SU-DHL-6 (cell line): Measurements from ENCODE around the gene LRRC55.

Experiments used
- H2AFZ ChIP-seq: fragments of 200-600 bp; sonication (generic); 2 replicates; pipeline ENCODE4 v1.6.1; 2014; ENCODE audit warnings: low read depth, mild to moderate bottlenecking, moderate library complexity, mixed read lengths, antibody characterized with exemption, low read length; ENCODE audit not compliant: severe bottlenecking
- H3F3A ChIP-seq: fragments of 200-600 bp; shearing (Covaris generic); 2 replicates; pipeline ENCODE4 v1.6.0; 2016; ENCODE audit warnings: antibody characterized with exemption, mild to moderate bottlenecking; ENCODE audit not compliant: insufficient read depth
- H3K27ac ChIP-seq: fragments of 200-600 bp; sonication (generic); 2 replicates; pipeline ENCODE4 v1.5.1; 2016; ENCODE audit warnings: low read depth, mild to moderate bottlenecking, low read length, moderate library complexity, mixed read lengths
- H3K27me3 ChIP-seq: fragments of 200-600 bp; sonication (generic), shearing (Covaris generic); 2 replicates; pipeline ENCODE4 v1.6.0; 2014; ENCODE audit warnings: mild to moderate bottlenecking, low read length
- H3K36me3 ChIP-seq: fragments of 200-600 bp; sonication (generic); 2 replicates; pipeline ENCODE4 v1.6.1; 2014; ENCODE audit warnings: mild to moderate bottlenecking, low read length, mixed read lengths
- H3K4me2 ChIP-seq: fragments of 300-600, 200-600 bp; shearing (Covaris generic), sonication (generic); 2 replicates; pipeline ENCODE4 v1.6.0; 2014; ENCODE audit warnings: low read length, low read depth, mild to moderate bottlenecking; ENCODE audit not compliant: poor library complexity, severe bottlenecking
- H3K4me3 ChIP-seq: fragments of 200-600 bp; sonication (generic); 2 replicates; pipeline ENCODE4 v1.5.1; 2014; ENCODE audit warnings: antibody characterized with exemption, low read length, mild to moderate bottlenecking, mixed read lengths; ENCODE audit not compliant: insufficient read depth, poor library complexity, severe bottlenecking
- H3K79me2 ChIP-seq: fragments of 200-600 bp; sonication (generic); 2 replicates; pipeline ENCODE4 v1.6.1; 2014; ENCODE audit warnings: mild to moderate bottlenecking, low read length, moderate library complexity; ENCODE audit not compliant: insufficient read depth
- H3K9ac ChIP-seq: fragments of 200-600 bp; sonication (generic); 2 replicates; pipeline ENCODE4 v1.7.0; 2014; ENCODE audit warnings: mild to moderate bottlenecking, low read length
- H3K9me2 ChIP-seq: fragments of 200-600 bp; sonication (generic); replicated peaks from 2 replicates; pipeline ENCODE4 v1.6.1; 2014; ENCODE audit warnings: low read length; ENCODE audit not compliant: insufficient read depth
- H3K9me3 ChIP-seq: fragments of 200-600 bp; sonication (generic); 2 replicates; pipeline ENCODE4 v1.6.1; 2014; ENCODE audit warnings: low read length, mixed read lengths; ENCODE audit not compliant: insufficient read depth
- H4K20me1 ChIP-seq: fragments of 200-600 bp; sonication (generic); 2 replicates; pipeline ENCODE4 v1.6.1; 2014; ENCODE audit warnings: low read depth, mild to moderate bottlenecking, antibody characterized with exemption, low read length, moderate library complexity, mixed read lengths
- CTCF ChIP-seq: fragments of 200-600 bp; sonication (generic); IDR thresholded peaks from one replicate; pipeline ENCODE4 v1.5.1; 2017; ENCODE audit warnings: antibody characterized with exemption, mild to moderate bottlenecking, low read length, moderate library complexity; ENCODE audit not compliant: insufficient read depth, poor library complexity, severe bottlenecking
- EZH2phosphoT487 ChIP-seq: fragments of 200-600 bp; sonication (generic), shearing (Covaris generic); conservative IDR thresholded peaks from 2 replicates; pipeline ENCODE4 v1.6.1; 2018; ENCODE audit warnings: mild to moderate bottlenecking, antibody characterized with exemption, low read length, moderate library complexity, mixed read lengths

LRRC55 gene

GRCh38 chr11:57203882-57204480 is 22.2 kb downstream of the LRRC55 start:
- H3K27ac ChIP-seq, result no peak overlapping the region
- no peaks in the 10 kb centered on the region for H4K20me1 ChIP-seq
- no peak overlapping the region for H2AFZ ChIP-seq
- H3K4me2 ChIP-seq, result no peak overlapping the region
- H3K79me2 ChIP-seq, result no peaks in the 10 kb centered on the region
- no peaks in the 10 kb centered on the region for H3F3A ChIP-seq
- no peak for TF ChIP-seq CTCF
- no peak for TF ChIP-seq EZH2phosphoT487
- H3K36me3 ChIP-seq, result no peaks in the 10 kb centered on the region
- no peaks in the 10 kb centered on the region for H3K9me3 ChIP-seq
- H3K4me3 ChIP-seq, result no peak overlapping the region
- H3K27me3 ChIP-seq, result no peaks in the 10 kb centered on the region
- no peaks in the 10 kb centered on the region for H3K9me2 ChIP-seq
- H3K9ac ChIP-seq, result no peak overlapping the region

GRCh38 chr11:57205041-57205641 is 23.4 kb downstream of the LRRC55 start:
- Histone ChIP-seq H3K9me2 (no peaks in the 10 kb centered on the region), H3K4me2 (no peak overlapping the region), H3K27me3 (no peaks in the 10 kb centered on the region), H3F3A (no peaks in the 10 kb centered on the region), H3K9me3 (no peaks in the 10 kb centered on the region), H3K4me3 (no peak overlapping the region), H3K9ac (no peak overlapping the region), H3K27ac (no peak overlapping the region), H3K79me2 (no peaks in the 10 kb centered on the region), H3K36me3 (no peaks in the 10 kb centered on the region), H4K20me1 (no peaks in the 10 kb centered on the region), H2AFZ (no peak overlapping the region)
- TF ChIP-seq CTCF (no peak), EZH2phosphoT487 (no peak)

GRCh38 chr11:57207168-57207567 is 25.4 kb downstream of the LRRC55 start:
- Histone ChIP-seq H4K20me1 (no peaks in the 10 kb centered on the region), H3K36me3 (no peaks in the 10 kb centered on the region), H3K27me3 (no peaks in the 10 kb centered on the region), H3K9me2 (no peaks in the 10 kb centered on the region), H3K27ac (no peak overlapping the region), H2AFZ (no peak overlapping the region), H3K9me3 (no peaks in the 10 kb centered on the region), H3K79me2 (no peaks in the 10 kb centered on the region), H3F3A (no peaks in the 10 kb centered on the region), H3K9ac (no peak overlapping the region), H3K4me2 (no peak overlapping the region), H3K4me3 (no peak overlapping the region)
- TF ChIP-seq EZH2phosphoT487 (no peak), CTCF (no peak)
